ENCODE results near the gene UTS2. TPM values are rescaled to one million over a fixed set of nuclear protein-coding genes. Genes with fewer than 3 reads are reported as not detected.

The UTS2 gene
- total RNA-seq, 4 donors from 2014 or later: not detected

DNA sequence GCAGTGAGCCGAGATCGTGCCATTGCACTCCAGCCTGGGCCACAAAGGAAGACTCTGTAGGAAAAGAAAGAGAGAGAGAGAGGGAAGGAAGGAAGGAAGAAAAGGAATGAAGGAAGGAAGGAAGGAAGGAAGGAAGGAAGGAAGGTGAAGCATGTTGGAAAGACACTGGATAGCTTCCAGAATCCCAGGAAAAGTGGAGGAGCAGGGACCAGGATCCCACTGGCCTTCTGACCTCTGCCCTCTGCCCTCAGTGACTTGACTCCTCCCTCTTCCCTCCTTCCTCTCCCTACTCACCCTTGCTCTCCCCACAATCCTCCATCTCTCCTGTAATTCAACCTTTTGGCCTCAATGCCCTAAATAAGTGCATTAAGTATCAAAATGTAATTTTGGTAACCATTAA, 4.1 kb upstream of the UTS2 start:
- H3K36me3 ChIP-seq: no peaks in the 10 kb centered on the region
- DNase-seq: no peak
- H3K9me3 ChIP-seq: no peaks in the 10 kb centered on the region
- H3K27me3 ChIP-seq: no peaks in the 10 kb centered on the region
- H3K27ac ChIP-seq: no peak overlapping the region
- H3K4me1 ChIP-seq: no peaks in the 10 kb centered on the region
- TF ChIP-seq, protein P1, sequence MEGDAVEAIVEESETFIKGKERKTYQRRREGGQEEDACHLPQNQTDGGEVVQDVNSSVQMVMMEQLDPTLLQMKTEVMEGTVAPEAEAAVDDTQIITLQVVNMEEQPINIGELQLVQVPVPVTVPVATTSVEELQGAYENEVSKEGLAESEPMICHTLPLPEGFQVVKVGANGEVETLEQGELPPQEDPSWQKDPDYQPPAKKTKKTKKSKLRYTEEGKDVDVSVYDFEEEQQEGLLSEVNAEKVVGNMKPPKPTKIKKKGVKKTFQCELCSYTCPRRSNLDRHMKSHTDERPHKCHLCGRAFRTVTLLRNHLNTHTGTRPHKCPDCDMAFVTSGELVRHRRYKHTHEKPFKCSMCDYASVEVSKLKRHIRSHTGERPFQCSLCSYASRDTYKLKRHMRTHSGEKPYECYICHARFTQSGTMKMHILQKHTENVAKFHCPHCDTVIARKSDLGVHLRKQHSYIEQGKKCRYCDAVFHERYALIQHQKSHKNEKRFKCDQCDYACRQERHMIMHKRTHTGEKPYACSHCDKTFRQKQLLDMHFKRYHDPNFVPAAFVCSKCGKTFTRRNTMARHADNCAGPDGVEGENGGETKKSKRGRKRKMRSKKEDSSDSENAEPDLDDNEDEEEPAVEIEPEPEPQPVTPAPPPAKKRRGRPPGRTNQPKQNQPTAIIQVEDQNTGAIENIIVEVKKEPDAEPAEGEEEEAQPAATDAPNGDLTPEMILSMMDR (IDR thresholded peaks at IDR 0.05): no peak
- TF ChIP-seq POLR2A (IDR thresholded peaks at IDR 0.05): no peak
- H3K4me3 ChIP-seq: no peak overlapping the region
- intact Hi-C loops (cut with DNase I; ENCODE audit: low total_unique reads): no loop called here

DNA sequence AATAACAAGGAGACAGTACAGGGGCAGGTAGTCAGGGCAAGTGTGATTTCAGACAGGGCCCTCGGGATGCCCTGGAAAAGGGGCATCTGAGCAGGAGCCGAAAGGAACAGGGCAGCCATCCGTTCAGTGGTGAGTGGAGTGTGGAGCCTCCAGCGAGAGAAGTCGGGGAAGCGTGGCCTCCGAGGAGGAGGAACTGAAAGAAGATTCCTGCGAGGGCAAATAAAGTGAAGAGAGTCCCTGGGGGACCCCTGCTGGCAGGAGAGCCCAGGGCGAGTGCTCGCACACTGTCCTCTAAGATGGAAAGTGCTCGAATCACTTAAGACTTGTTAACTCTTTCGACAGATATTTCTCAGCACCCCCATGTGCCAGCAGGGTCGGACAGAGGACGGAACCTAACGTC, 3.5 kb upstream of the UTS2 start:
- no peak for DNase-seq
- TF ChIP-seq POLR2A (IDR thresholded peaks at IDR 0.05): no peak
- TF ChIP-seq, protein P1 (IDR thresholded peaks at IDR 0.05): no peak
- no peaks in the 10 kb centered on the region for H3K36me3 ChIP-seq
- no peaks in the 10 kb centered on the region for H3K27me3 ChIP-seq
- H3K27ac ChIP-seq: no peak overlapping the region
- H3K9me3 ChIP-seq: no peaks in the 10 kb centered on the region
- no peaks in the 10 kb centered on the region for H3K4me1 ChIP-seq
- H3K4me3 ChIP-seq: no peak overlapping the region
- intact Hi-C loops (cut with DNase I; ENCODE audit: low total_unique reads): no loop called here

DNA sequence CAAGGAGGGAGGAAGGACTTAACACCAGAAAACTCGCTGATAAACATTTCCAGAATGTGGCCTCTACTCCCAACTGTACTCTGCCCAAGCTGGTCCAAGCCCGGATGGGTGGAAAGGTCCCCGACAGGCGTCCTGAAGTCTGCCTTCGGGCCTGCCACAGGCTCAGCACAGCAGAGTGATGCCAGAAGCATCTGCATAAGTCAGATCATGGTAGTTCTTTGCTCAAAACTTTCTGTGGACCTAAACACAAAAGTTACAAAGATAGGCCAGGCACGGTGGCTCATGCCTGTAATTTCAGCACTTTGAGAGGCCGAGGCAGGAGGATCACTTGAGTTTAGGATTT, 790 bp upstream of the UTS2 start:
- TF ChIP-seq POLR2A (IDR thresholded peaks at IDR 0.05): no peak
- TF ChIP-seq, protein P1 (IDR thresholded peaks at IDR 0.05): no peak
- Histone ChIP-seq H3K4me3 (no peak overlapping the region), H3K27ac (no peak overlapping the region), H3K36me3 (no peaks in the 10 kb centered on the region), H3K27me3 (no peaks in the 10 kb centered on the region), H3K4me1 (no peaks in the 10 kb centered on the region), H3K9me3 (no peaks in the 10 kb centered on the region)
- no peak for DNase-seq
- intact Hi-C loops (cut with DNase I; ENCODE audit: low total_unique reads): no loop called here

DNA sequence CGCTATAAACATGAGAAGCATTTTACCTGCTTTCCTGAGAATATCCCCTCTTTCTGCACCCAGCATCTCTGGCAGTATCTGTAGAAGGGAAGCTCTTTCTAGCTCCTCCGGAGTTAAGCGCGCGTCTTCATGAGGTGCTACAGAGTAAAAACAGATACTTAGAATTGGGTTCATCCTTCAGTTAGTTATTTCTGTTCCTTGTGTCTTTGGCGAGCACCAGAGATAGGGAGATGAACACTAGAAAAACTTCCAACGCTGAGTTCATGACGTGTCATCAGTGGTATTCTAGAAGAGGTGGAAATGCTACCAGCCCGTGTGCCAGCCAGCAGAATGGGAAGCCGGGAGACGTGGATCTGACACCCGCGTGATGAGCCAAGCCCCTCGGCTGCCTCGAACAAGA, 2.1 kb downstream of the UTS2 start:
- no peak overlapping the region for H3K27ac ChIP-seq
- intact Hi-C loops (cut with DNase I; ENCODE audit: low total_unique reads): no loop called here
- no peaks in the 10 kb centered on the region for H3K4me1 ChIP-seq
- H3K36me3 ChIP-seq: no peaks in the 10 kb centered on the region
- H3K9me3 ChIP-seq: no peaks in the 10 kb centered on the region
- H3K4me3 ChIP-seq: no peak overlapping the region
- no peak for DNase-seq
- TF ChIP-seq, protein P1 (IDR thresholded peaks at IDR 0.05): no peak
- no peak for TF ChIP-seq POLR2A (IDR thresholded peaks at IDR 0.05)
- H3K27me3 ChIP-seq: no peaks in the 10 kb centered on the region

DNA sequence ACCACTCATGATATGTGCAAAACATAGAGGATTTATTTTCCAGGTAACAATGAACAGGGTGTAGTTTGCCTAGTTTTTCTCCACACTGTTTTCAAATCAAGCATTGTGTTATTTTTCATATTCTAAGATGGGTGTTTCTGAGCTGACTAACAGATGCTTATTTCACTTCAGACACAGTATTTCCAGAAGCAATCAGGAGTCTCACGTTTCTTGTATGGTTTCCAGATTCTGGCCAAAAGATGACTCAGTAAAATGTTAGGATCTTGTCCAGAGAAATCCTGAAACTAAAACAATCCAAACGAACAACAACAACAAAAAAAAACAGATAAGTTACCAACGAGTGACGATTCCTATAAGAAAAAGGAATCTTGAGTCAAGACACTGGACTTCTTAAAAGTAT, 5.3 kb downstream of the UTS2 start:
- intact Hi-C loops (cut with DNase I; ENCODE audit: low total_unique reads): no loop called here
- no peak for TF ChIP-seq POLR2A (IDR thresholded peaks at IDR 0.05)
- TF ChIP-seq, protein P1 (IDR thresholded peaks at IDR 0.05): no peak
- no peaks in the 10 kb centered on the region for H3K36me3 ChIP-seq

More for the DNA sequence above, 5.3 kb downstream of the UTS2 start:
- no peaks in the 10 kb centered on the region for H3K27me3 ChIP-seq
- H3K9me3 ChIP-seq: no peaks in the 10 kb centered on the region
- DNase-seq: no peak
- H3K4me3 ChIP-seq: no peak overlapping the region
- H3K4me1 ChIP-seq: no peaks in the 10 kb centered on the region
- no peak overlapping the region for H3K27ac ChIP-seq
